Measurements from ENCODE around the gene HERPUD1. TPM values are rescaled to one million over a fixed set of nuclear protein-coding genes. Genes with fewer than 3 reads are reported as not detected.
"Not testable (repeated sequence)": the region's sequence is repeated elsewhere in the genome, so short reads cannot be mapped to it uniquely, and the experiment has no call there.

Gene HERPUD1
- total and polyA plus RNA-seq, 2 of the 13 experiments (the other 11 are each of a cell fraction or from before 2014, with no cell fraction given): 96.2 to 323 TPM

DNA sequence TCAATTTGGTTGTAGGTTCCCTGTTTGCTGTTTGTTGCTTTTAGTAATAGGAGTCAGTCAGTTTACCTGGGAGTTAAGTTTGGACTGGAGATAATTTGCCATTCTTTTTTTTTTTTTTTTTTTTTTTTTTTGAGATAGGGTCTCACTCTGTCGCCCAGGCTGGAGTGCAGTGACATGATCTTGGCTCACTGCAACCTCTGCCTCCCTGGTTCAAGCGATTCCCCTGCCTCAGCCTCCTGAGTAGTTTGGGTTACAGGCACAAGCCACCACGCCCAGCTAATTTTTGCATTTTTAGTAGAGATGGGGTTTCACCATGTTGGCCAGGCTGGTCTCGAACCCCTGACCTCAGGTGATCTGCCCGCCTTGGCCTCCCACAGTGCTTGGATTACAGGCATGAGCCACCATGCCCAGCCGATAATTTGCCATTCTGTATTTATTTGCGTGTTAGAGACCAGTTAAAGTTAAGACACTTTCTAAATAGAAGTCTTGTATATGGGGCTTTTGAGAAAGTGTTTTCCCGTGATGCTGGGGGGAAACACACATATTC, 2.7 kb downstream of the HERPUD1 start:
- TF ChIP-seq ZNF121 (CRISPR knock-in tag; IDR thresholded peaks at IDR 0.05): 0 out of 2 replicates have a peak, but pooled peaks have one; percentile 41
- 0 out of 4 replicates have a peak, but pooled peaks of 1 of the 2 experiments have one; percentile 6 for TF ChIP-seq POLR2A (IDR thresholded peaks at IDR 0.05; ENCODE audit: insufficient read depth in 1 of 2, low read depth in 2 of 2, low read length in 2 of 2)
- in situ Hi-C loops (cut with HindIII; ENCODE audit: extremely low pct_ligation_motif_present, low pct_unique_long_range_greater_than_20kb); CTCF ChIA-PET (ENCODE audit: low intra/inter-chr PET ratio, low total read pairs); H2AFZ ChIP-seq (ENCODE audit: low read length); DNase-seq (ENCODE audit: low spot score); H3K9me3 ChIP-seq (ENCODE audit: low read length); H3K27ac ChIP-seq (ENCODE audit: extremely low read length, insufficient read depth, low read length); ATAC-seq; FAIRE-seq; H3K27me3 ChIP-seq (ENCODE audit: control insufficient read depth in 1 of 2, insufficient read depth in 2 of 2, low read length in 2 of 2); BruUV-seq (replicated peaks): not testable (repeated sequence)
- POLR2A ChIA-PET: interaction anchor here (2.8 to 8.3 kb wide), 3 partner anchors 11 to 14 kb away, joined by 13 to 232 read pairs (median 17); no protein-coding TSS in a partner anchor
- H4K20me1 ChIP-seq (ENCODE audit: insufficient read depth, low read length): peaks cover 71% of the 10 kb centered on the region
- H3K9ac ChIP-seq (ENCODE audit: insufficient read depth, low read depth, low read length): peak overlapping the region; percentile 95; the same call in 1 of the 2 replicates
- intact Hi-C loops (cut with micrococcal nuclease; ENCODE audit: unreplicated experiment): loop anchor here (5.0 kb wide), 2 partner anchors 62 to 122 kb away; no protein-coding TSS in a partner anchor
- peaks cover 66% of the 10 kb centered on the region for H3K79me2 ChIP-seq (ENCODE audit: insufficient read depth, low read length)
- H3K4me2 ChIP-seq (ENCODE audit: low read depth, low read length): peak overlapping the region; percentile 90
- peaks cover 21 to 56% of the 10 kb centered on the region in 2 experiments for H3K36me3 ChIP-seq (replicated peaks in 1 of 2; ENCODE audit: control insufficient read depth in 1 of 2, insufficient read depth in 2 of 2, low read length in 2 of 2)
- H3K4me3 ChIP-seq (replicated peaks in 1 of 3; ENCODE audit: insufficient read depth in 1 of 3, low read depth in 2 of 3, low read length in 3 of 3): peak overlapping the region; percentile 93 to 97 (median 94)
- 73% methylated on average over 8 of the region's 8 CpGs for WGBS (ENCODE audit: low lambda C conversion rate)
- peaks cover 64% of the 10 kb centered on the region for H3K4me1 ChIP-seq (ENCODE audit: insufficient read depth, low read length)

DNA sequence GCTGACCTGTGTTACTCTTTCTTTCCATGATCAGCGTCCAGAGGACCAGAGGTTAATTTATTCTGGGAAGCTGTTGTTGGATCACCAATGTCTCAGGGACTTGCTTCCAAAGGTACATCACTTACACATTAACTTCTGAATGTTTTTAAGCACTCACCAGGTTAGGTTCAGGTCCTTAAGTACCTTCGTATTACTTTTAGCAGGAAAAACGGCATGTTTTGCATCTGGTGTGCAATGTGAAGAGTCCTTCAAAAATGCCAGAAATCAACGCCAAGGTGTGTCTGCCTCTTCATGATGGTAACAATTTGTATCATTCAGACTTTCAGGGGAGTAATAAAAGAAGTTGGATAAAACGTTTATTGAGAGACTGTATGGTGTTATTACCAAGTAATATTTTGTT, 3.3 kb downstream of the HERPUD1 start:
- 74% methylated on average over 5 of the region's 5 CpGs for WGBS (ENCODE audit: low lambda C conversion rate)
- FAIRE-seq: no peak

More for the DNA sequence above, 3.3 kb downstream of the HERPUD1 start:
- Histone ChIP-seq H4K20me1 (ENCODE audit: insufficient read depth, low read length) (peaks cover 76% of the 10 kb centered on the region), H3K4me2 (ENCODE audit: low read depth, low read length) (peak overlapping the region; percentile 90), H3K9ac (ENCODE audit: insufficient read depth, low read depth, low read length) (peak overlapping the region; percentile 31; the same call in 1 of the 2 replicates), H3K79me2 (ENCODE audit: insufficient read depth, low read length) (peaks cover 66% of the 10 kb centered on the region), H3K27me3 (ENCODE audit: control insufficient read depth in 1 of 2, insufficient read depth in 2 of 2, low read length in 2 of 2) (no peaks in the 10 kb centered on the region; a peak in 1 of 5 replicates), H3K4me1 (ENCODE audit: insufficient read depth, low read length) (peaks cover 64% of the 10 kb centered on the region), H3K4me3 (replicated peaks in 1 of 3; ENCODE audit: insufficient read depth in 1 of 3, low read depth in 2 of 3, low read length in 3 of 3) (peak overlapping the region; percentile 11 to 39 (median 37)), H3K36me3 (replicated peaks in 1 of 2; ENCODE audit: control insufficient read depth in 1 of 2, insufficient read depth in 2 of 2, low read length in 2 of 2) (peaks cover 26 to 62% of the 10 kb centered on the region in 2 experiments), H2AFZ (ENCODE audit: low read length) (no peak overlapping the region), H3K27ac (ENCODE audit: extremely low read length, insufficient read depth, low read length) (no peak overlapping the region), H3K9me3 (ENCODE audit: low read length) (no peaks in the 10 kb centered on the region)
- POLR2A ChIA-PET: interaction anchor here (2.8 to 8.3 kb wide), 3 partner anchors 10 to 14 kb away, joined by 13 to 232 read pairs (median 17); no protein-coding TSS in a partner anchor
- CTCF ChIA-PET (ENCODE audit: low intra/inter-chr PET ratio, low total read pairs): no interaction called here
- BruUV-seq (replicated peaks): no TSS peak
- intact Hi-C loops (cut with micrococcal nuclease; ENCODE audit: unreplicated experiment) (no loop called here), in situ Hi-C loops (cut with HindIII; ENCODE audit: extremely low pct_ligation_motif_present, low pct_unique_long_range_greater_than_20kb) (no loop called here)
- ATAC-seq (no peak), DNase-seq (ENCODE audit: low spot score) (no peak)
- TF ChIP-seq KLF12 (CRISPR knock-in tag; IDR thresholded peaks at IDR 0.05; ENCODE audit: borderline replicate concordance) (no peak), AGO1 (IDR thresholded peaks at IDR 0.05; ENCODE audit: low read depth, low read length, poor library complexity, severe bottlenecking) (no peak), POLR2A (IDR thresholded peaks at IDR 0.05; ENCODE audit: insufficient read depth in 1 of 2, low read depth in 2 of 2, low read length in 2 of 2) (peak in 1 of 2 experiments; percentile 55; a peak in 2 of 4 replicates), IRF2 (CRISPR knock-in tag; IDR thresholded peaks at IDR 0.05) (no peak), RBFOX2 (IDR thresholded peaks at IDR 0.05; ENCODE audit: low read depth, low read length) (peak; percentile 15; the same call in 1 of the 2 replicates), RBM22 (optimal IDR thresholded peaks at IDR 0.05; ENCODE audit: low read length) (peak; percentile 51), NONO (IDR thresholded peaks at IDR 0.05) (0 out of 2 replicates have a peak, but pooled peaks have one; percentile 58), NONO (CRISPR knock-in tag; conservative IDR thresholded peaks at IDR 0.05) (no peak)
